Rectal smooth muscle tissue (tissue), 1 donor: ENCODE results near the gene SUSD5.
A peak's percentile ranks its signal among the peaks of the same experiment; 100 is the strongest.

Experiments
- H3K27ac ChIP-seq: one replicate; pipeline ENCODE4 v1.7.0; 2013; ENCODE audit warnings: low read depth, low read length, inconsistent platforms
- H3K27me3 ChIP-seq: one replicate; pipeline ENCODE4 v1.7.0; 2013; ENCODE audit warnings: low read length; ENCODE audit not compliant: control insufficient read depth, insufficient read depth
- H3K36me3 ChIP-seq: one replicate; pipeline ENCODE4 v1.7.0; 2013; ENCODE audit warnings: low read length; ENCODE audit not compliant: control insufficient read depth, insufficient read depth
- H3K4me1 ChIP-seq: one replicate; pipeline ENCODE4 v1.7.0; 2013; ENCODE audit warnings: low read length; ENCODE audit not compliant: control insufficient read depth, insufficient read depth
- H3K4me3 ChIP-seq: one replicate; pipeline ENCODE4 v1.7.0; 2013; ENCODE audit warnings: low read length
- H3K9ac ChIP-seq: one replicate; pipeline ENCODE4 v1.7.0; 2013; ENCODE audit warnings: low read length

The SUSD5 gene

GRCh38 chr3:33218446-33219174 lies at the start of gene SUSD5:
SUSD5 (minus strand) TSS chr3:33218810; CDS start chr3:33218797, 13 bp downstream.
- Histone ChIP-seq H3K36me3 (no peaks in the 10 kb centered on the region), H3K27me3 (peaks cover 8% of the 10 kb centered on the region), H3K27ac (no peak within 1 kb of the TSS), H3K9ac (no peak within 1 kb of the TSS), H3K4me3 (peak within 1 kb of the TSS; percentile 30), H3K4me1 (no peaks in the 10 kb centered on the region)

- Histone ChIP-seq H3K4me3 (no peak overlapping the region), H3K4me1 (no peaks in the 10 kb centered on the region), H3K36me3 (no peaks in the 10 kb centered on the region), H3K27me3 (no peaks in the 10 kb centered on the region), H3K27ac (no peak overlapping the region), H3K9ac (no peak overlapping the region)
These were observed 41.5 kb upstream of the SUSD5 start for GRCh38 chr3:33260104-33260503.

GRCh38 chr3:33256249-33256648 lies 37.6 kb upstream of the SUSD5 start:
- H3K9ac ChIP-seq: no peak overlapping the region
- no peaks in the 10 kb centered on the region for H3K4me1 ChIP-seq
- no peak overlapping the region for H3K27ac ChIP-seq
- no peaks in the 10 kb centered on the region for H3K27me3 ChIP-seq
- H3K36me3 ChIP-seq: no peaks in the 10 kb centered on the region
- no peak overlapping the region for H3K4me3 ChIP-seq

DNA sequence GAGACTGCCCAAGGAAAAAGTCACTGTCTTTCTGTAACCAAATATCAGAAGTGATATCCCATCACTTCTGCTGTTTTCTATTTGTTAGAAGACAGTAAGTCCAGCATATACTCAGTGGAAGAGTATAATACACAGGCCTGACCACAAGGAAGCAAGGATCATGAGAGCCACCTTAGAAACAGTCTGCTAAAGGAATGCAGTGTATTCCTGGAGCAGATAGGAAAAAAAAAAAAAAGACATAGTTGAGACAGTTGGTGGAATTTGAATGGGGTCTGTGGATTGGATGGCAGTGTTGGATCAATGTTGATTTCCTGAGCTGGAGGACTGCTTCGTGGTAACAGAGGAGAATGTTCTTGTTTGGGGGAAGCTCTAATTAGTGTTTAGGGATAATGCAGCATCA lies 32.1 kb upstream of the SUSD5 start:
- Histone ChIP-seq H3K27me3 (no peaks in the 10 kb centered on the region), H3K27ac (no peak overlapping the region), H3K4me3 (no peak overlapping the region), H3K36me3 (no peaks in the 10 kb centered on the region), H3K9ac (no peak overlapping the region), H3K4me1 (no peaks in the 10 kb centered on the region)

GRCh38 chr3:33246786-33247185 lies 28.2 kb upstream of the SUSD5 start:
- no peaks in the 10 kb centered on the region for H3K4me1 ChIP-seq
- no peaks in the 10 kb centered on the region for H3K27me3 ChIP-seq
- no peaks in the 10 kb centered on the region for H3K36me3 ChIP-seq
- H3K9ac ChIP-seq: no peak overlapping the region
- no peak overlapping the region for H3K4me3 ChIP-seq
- no peak overlapping the region for H3K27ac ChIP-seq

DNA sequence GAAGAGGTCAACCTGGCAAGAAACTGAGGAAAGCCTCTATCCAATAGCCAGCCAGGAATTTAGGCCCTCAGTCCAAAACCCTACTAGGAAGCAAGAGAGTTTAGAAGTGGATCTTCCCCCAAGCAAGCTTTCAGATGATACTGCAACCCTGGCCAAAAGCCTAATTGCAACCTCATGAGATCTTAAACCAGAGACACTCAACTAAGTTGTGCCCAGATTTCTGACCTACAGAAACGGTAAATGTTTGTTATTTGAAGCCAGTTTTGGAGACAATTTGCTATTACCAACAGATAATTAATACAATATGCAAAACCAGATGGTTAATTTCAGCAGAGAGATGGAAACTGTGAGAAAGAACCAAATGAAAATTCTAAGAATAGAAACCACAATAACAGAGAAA lies 21.7 kb upstream of the SUSD5 start:
- Histone ChIP-seq H3K4me1 (no peaks in the 10 kb centered on the region), H3K27me3 (no peaks in the 10 kb centered on the region), H3K4me3 (no peak overlapping the region), H3K27ac (no peak overlapping the region), H3K36me3 (no peaks in the 10 kb centered on the region), H3K9ac (no peak overlapping the region)

DNA sequence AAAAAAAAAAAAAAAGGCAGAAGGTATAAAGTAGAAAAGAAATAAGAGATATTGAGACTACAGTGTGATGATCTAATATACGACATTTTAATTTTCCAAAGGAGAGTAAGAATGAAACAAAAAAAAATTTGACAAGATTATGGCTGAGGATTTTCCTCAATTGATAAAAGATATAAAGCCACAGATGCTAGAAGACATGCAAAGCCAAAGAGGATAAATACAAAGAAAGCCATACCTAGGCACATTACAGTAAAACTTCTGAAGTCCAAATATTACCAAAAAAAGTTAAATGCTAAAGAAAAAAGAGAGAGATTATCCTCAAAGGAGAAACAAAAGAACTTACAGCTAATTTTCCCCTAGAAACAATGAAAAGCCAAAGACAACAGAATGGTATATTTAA lies 20.3 kb upstream of the SUSD5 start:
- Histone ChIP-seq H3K27ac (no peak overlapping the region), H3K4me3 (no peak overlapping the region), H3K36me3 (no peaks in the 10 kb centered on the region), H3K9ac (no peak overlapping the region), H3K4me1 (no peaks in the 10 kb centered on the region), H3K27me3 (no peaks in the 10 kb centered on the region)

GRCh38 chr3:33237439-33237838 lies 18.8 kb upstream of the SUSD5 start:
- no peaks in the 10 kb centered on the region for H3K4me1 ChIP-seq
- no peak overlapping the region for H3K9ac ChIP-seq
- no peaks in the 10 kb centered on the region for H3K36me3 ChIP-seq
- H3K4me3 ChIP-seq: no peak overlapping the region
- H3K27me3 ChIP-seq: no peaks in the 10 kb centered on the region
- H3K27ac ChIP-seq: no peak overlapping the region

DNA sequence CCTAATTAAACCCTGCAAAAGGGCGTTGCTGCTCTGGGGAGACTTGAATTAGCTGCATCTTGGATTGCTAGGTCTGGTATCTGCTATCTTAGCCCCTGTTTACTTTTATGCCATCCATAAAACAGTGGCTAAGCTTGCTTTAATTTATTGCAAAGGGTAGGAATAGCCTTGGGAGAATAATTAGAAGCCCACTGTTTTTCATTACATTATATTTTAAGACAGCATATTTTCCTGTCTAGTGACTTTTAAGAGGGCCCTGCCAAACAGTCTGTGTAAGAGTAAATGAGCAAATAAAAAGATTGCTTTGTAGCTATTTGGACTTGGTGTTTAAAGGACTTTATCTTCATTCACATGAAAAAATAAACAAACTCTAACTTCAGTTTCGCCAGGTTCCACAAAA lies 17.4 kb upstream of the SUSD5 start:
- Histone ChIP-seq H3K4me3 (no peak overlapping the region), H3K9ac (no peak overlapping the region), H3K27ac (no peak overlapping the region), H3K36me3 (no peaks in the 10 kb centered on the region), H3K27me3 (no peaks in the 10 kb centered on the region), H3K4me1 (no peaks in the 10 kb centered on the region)

- Histone ChIP-seq H3K36me3 (no peaks in the 10 kb centered on the region), H3K4me1 (no peaks in the 10 kb centered on the region), H3K4me3 (no peak overlapping the region), H3K27ac (no peak overlapping the region), H3K9ac (no peak overlapping the region), H3K27me3 (no peaks in the 10 kb centered on the region)
These were observed 15.3 kb upstream of the SUSD5 start for GRCh38 chr3:33233884-33234283.

- H3K4me1 ChIP-seq: no peaks in the 10 kb centered on the region
These were observed 13.3 kb upstream of the SUSD5 start for GRCh38 chr3:33231756-33232465.

GRCh38 chr3:33229947-33230346 lies 11.3 kb upstream of the SUSD5 start:
- no peaks in the 10 kb centered on the region for H3K4me1 ChIP-seq
- H3K36me3 ChIP-seq: no peaks in the 10 kb centered on the region
- H3K4me3 ChIP-seq: no peak overlapping the region
- H3K27ac ChIP-seq: no peak overlapping the region
- no peaks in the 10 kb centered on the region for H3K27me3 ChIP-seq
- no peak overlapping the region for H3K9ac ChIP-seq

More at GRCh38 chr3:33231756-33232465, 13.3 kb upstream of the SUSD5 start:
- Histone ChIP-seq H3K36me3 (no peaks in the 10 kb centered on the region), H3K4me3 (no peak overlapping the region), H3K9ac (no peak overlapping the region), H3K27ac (no peak overlapping the region), H3K27me3 (no peaks in the 10 kb centered on the region)

GRCh38 chr3:33229066-33229465 lies 10.5 kb upstream of the SUSD5 start:
- Histone ChIP-seq H3K27me3 (no peaks in the 10 kb centered on the region), H3K4me3 (no peak overlapping the region), H3K27ac (no peak overlapping the region), H3K36me3 (no peaks in the 10 kb centered on the region), H3K9ac (no peak overlapping the region), H3K4me1 (no peaks in the 10 kb centered on the region)
